Fibroblast of pulmonary artery (primary cell): Measurements from ENCODE around the gene ERICH3.

Experiments
- DNase-seq: peaks from one replicate; pipeline ENCODE4 v3.0.0-alpha.2; 2010; ENCODE audit warnings: low read depth
- H3K4me3 ChIP-seq: replicated peaks from 2 replicates; pipeline ENCODE4 v1.5.1; 2011; ENCODE audit warnings: low read depth, mild to moderate bottlenecking, control low read depth, low read length, moderate library complexity
- TF ChIP-seq, protein P1 (sequence below): IDR thresholded peaks from 2 replicates; pipeline ENCODE4 v1.5.1; 2011; ENCODE audit warnings: mild to moderate bottlenecking, control low read depth, low read length, inconsistent platforms; ENCODE audit errors: missing control alignments

ERICH3 gene

DNA sequence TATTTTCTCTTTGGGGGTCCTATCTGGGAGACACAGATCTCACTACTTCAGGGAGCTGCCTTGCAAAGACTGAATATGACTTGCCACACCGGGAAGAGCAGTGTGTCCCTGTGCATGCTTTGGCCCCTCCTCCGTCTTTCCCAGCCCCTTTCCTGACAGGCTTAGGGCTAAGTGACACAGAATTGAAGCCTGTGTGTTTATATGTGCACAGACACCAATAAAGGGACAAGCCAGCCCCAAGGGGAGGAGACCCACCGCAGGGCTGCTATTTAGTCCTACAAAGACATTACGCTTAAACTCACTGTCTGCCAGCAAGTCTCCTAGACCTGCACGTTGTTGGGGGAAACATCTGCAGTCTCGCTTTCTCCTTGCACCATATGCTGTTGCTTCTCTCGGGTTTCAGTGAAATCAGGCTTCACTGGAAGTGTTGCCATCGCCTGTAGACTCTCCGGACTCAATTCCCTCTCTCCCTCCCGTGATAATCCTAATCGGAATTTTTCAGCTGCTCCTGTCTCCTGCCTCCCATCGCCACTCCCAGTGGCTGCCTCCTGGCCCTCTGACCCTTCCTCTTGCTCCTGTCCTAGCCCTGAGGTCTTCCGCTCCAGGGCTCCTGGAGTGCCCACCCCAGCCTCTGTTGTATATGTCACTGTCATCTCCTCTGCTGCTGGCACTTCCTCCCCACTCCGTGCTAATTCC lies 102.6 kb downstream of the ERICH3 start:
- DNase-seq, result no peak
- no peak overlapping the region for H3K4me3 ChIP-seq
- TF ChIP-seq, protein P1, sequence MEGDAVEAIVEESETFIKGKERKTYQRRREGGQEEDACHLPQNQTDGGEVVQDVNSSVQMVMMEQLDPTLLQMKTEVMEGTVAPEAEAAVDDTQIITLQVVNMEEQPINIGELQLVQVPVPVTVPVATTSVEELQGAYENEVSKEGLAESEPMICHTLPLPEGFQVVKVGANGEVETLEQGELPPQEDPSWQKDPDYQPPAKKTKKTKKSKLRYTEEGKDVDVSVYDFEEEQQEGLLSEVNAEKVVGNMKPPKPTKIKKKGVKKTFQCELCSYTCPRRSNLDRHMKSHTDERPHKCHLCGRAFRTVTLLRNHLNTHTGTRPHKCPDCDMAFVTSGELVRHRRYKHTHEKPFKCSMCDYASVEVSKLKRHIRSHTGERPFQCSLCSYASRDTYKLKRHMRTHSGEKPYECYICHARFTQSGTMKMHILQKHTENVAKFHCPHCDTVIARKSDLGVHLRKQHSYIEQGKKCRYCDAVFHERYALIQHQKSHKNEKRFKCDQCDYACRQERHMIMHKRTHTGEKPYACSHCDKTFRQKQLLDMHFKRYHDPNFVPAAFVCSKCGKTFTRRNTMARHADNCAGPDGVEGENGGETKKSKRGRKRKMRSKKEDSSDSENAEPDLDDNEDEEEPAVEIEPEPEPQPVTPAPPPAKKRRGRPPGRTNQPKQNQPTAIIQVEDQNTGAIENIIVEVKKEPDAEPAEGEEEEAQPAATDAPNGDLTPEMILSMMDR, result no peak

DNA sequence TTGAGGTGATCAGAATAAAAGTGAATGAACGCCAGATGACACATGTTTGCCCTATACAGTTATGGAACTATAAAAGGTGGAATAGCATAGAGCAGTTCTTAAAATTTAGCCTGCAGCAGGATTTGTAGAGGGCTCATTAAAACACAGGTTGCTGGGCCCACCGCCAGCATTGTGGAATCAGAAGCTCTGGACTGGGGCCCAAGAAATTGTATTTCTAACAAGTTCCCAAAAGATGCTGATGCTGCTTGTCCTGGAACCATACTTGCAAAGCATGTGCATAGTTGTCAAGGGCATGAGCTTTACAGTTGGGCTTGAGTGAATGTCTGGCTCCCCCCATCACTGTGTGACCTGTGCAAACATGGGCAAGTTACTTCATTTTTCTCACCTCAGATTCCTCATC lies 123.7 kb downstream of the ERICH3 start:
- no peak overlapping the region for H3K4me3 ChIP-seq

DNA sequence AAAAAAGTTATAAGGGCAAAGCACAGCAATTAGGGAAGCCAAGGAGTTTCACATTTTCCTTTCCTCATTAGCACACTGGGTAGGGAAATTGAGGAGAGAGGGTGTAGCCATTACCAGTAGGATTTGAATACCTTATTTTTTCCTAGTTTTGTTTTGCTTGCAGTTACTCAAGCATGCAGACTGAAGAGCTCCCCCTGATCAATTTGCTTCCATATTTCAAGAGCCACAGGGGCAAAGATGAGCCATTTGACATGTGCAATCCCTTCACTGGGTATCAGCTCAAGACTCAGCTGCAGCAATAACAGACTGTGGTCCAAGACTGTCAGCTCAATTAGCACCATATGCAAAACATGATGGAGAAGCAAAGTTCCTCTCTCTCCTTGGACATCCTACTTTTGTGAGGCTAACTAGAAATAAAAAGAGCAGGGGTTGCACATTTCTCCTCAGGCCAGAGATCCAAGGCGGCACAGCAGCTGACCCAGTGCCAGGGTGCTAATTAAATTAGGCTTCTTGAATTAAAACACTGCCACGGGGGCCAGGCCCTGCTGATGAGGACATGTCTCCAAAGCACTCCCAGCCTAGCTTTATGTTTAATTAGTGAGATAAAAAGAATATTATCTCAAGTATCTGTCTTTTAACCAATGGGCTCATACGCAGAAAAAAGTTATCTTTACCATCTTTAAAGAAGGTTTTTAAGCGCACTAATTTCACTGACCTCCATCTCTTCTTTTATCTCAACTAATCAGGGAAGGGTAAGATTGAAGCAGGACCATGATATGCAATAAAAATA lies 124.4 kb downstream of the ERICH3 start:
- no peak overlapping the region for H3K4me3 ChIP-seq
- DNase-seq, result no peak
- TF ChIP-seq, protein P1, result no peak

More for the DNA sequence above, 123.7 kb downstream of the ERICH3 start:
- no peak for DNase-seq
- TF ChIP-seq, protein P1, result no peak

DNA sequence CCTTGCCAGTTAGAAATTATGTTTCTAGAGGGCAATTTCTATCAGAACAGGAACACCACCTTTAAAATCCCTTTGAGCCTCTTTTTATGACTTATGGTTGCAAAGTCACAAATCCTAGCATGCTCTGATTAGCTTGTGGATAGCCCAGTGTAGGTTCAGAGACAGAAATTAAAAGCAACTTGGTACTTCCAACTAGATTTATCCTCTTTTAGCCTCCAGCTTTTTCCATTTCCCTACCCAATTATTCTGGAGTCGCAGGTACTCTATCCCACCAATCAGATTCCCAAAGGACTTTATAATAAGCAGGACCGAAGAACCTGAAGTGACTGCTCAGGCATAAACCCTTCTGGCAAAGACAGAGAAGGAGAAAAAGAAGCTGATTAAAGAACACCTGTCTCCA lies 127.8 kb downstream of the ERICH3 start:
- TF ChIP-seq, protein P1, result no peak
- H3K4me3 ChIP-seq, result no peak overlapping the region
- DNase-seq, result no peak

DNA sequence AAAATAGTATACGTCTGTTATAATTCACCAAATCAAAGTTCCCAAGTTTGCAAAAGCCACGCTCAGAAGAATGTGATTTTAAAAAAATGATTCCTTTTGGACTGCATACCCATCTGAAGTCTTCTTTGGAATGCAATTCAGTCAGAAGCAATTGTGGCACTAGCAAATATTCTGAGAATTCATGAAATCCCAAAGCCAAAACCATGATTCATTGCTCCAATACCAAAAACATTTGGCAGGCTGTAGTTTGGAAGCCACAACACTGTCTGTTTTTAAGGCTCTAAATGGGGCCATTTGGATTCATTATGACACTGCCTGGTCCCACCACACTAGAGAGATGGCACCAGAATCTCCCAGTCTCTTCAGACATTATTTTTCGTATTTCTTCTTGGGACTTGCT lies 139.4 kb downstream of the ERICH3 start:
- TF ChIP-seq, protein P1, result no peak
- no peak for DNase-seq
- H3K4me3 ChIP-seq, result no peak overlapping the region

DNA sequence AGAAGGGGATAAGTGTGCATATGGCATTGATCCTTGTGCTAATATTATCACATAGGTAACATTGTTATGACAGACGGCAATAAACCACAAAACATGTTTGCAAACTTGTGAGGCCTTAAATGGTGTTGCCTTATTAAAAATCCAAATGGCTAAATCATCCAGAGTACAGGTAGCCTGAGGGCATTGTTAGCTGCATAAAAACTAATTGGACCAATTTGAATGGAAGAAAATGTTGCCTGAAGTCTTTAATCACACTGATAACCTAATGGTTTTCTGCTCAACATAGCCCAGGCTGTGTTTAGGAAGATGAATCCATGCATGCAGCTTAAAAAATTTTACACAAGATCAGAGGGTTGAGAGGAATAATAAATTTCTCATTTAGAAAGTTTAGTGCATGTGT lies 141.8 kb downstream of the ERICH3 start:
- TF ChIP-seq, protein P1, result no peak
- DNase-seq, result no peak
- no peak overlapping the region for H3K4me3 ChIP-seq
